PC-9 (cell line): ENCODE data around the gene RHD.

Source experiments
- CTCF ChIP-seq: fragments of 200-600 bp; sonication (generic); conservative IDR thresholded peaks from 2 replicates; pipeline ENCODE4 v1.6.1; 2017; ENCODE audit warnings: mixed run types, antibody characterized with exemption, mild to moderate bottlenecking, moderate library complexity
- EZH2 ChIP-seq: fragments of 200-600 bp; sonication (generic); IDR thresholded peaks from 2 replicates; pipeline ENCODE4 v1.8.0; 2017; ENCODE audit warnings: antibody characterized with exemption, low read depth

- TF ChIP-seq CTCF: no peak
- TF ChIP-seq EZH2: no peak
These were observed 71.6 kb downstream of the RHD start for GRCh38 chr1:25343872-25344271.
